Neural cell (in vitro differentiated cells): ENCODE data around the gene SPATA32.

Experiments used
- CTCF ChIP-seq: fragments of 450-650 bp; IDR thresholded peaks from 2 replicates; pipeline ENCODE4 v1.5.1; 2014; ENCODE audit warnings: antibody characterized with exemption, mild to moderate bottlenecking, moderate library complexity; ENCODE audit not compliant: poor library complexity, severe bottlenecking
- EZH2 ChIP-seq: fragments of 200-600, 300-800 bp; shearing (Covaris generic), sonication (generic); IDR thresholded peaks from 2 replicates; pipeline ENCODE4 v1.6.1; 2014; ENCODE audit warnings: antibody characterized with exemption, low read length, borderline replicate concordance, mild to moderate bottlenecking; ENCODE audit not compliant: insufficient read depth, poor library complexity, severe bottlenecking
- POLR2AphosphoS5 ChIP-seq: IDR thresholded peaks from 2 replicates; pipeline ENCODE4 v1.6.1; 2012
- RAD21 ChIP-seq: fragments of 450-650 bp; conservative IDR thresholded peaks from 2 replicates; pipeline ENCODE4 v1.6.1; 2014; ENCODE audit warnings: antibody characterized with exemption, mild to moderate bottlenecking, moderate library complexity

DNA sequence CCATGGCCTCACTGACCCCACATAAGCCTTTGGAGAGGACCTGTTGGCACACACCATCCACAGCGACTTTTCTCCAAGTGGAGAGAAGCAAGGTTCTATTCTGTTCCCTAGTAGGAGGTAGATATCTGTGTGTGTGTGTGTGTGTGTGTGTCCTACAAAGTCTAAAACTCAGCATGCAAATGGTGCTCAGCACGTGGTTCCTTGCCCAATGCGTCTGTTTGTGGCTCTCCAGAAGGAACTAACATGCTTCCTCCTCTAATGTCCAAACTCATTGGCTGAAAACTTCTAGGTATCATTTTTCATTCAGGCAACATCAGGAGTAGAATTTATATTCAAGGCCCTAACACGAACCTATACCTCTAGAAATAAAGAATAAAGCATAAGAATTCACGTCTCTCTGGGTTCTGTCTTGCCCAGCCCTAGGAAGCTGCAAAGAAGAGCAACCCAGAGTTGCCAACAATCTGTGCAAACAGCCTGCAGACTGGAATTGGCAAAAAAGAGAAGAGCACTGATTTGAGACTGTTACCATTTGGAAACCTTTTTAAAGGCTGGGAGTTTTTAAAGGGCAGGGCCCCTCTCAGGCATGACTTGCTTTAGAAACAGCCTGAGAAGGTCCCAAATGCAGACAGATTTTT lies 29.4 kb upstream of the SPATA32 start:
- TF ChIP-seq EZH2: no peak
- no peak for TF ChIP-seq CTCF
- no peak for TF ChIP-seq POLR2AphosphoS5
- no peak for TF ChIP-seq RAD21
